ENCODE results near the gene MTCH1. TPM values are rescaled to one million over a fixed set of nuclear protein-coding genes. Genes with fewer than 3 reads are reported as not detected.

MTCH1 gene
- polyA plus RNA-seq, 6 donors from 2014 or later: 69.5 to 89.8 (median 88.3) TPM

DNA sequence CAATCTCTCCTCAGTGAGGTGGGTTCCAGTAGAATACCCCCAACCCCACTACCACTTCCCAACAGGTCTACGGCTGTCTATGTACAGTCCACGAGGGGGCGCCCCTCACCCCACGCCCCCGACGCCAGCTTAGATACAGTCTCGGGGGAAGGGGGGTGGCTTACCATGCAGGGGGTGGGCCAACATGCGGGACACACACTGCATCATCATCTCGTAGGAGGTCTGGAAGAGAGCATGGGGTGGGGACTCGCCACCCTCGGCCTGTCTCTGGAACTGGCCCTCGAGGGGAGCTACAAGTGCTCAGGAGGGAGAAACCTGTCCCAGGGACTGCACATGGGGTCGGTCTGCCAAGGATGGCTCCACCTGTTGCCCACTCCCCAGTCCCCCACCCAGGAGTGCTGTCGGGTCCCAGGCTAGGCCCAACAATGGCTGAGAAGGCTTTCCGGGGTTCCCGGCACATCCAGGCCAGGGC lies 8.5 kb downstream of the MTCH1 start:
- ATAC-seq (ENCODE audit: low read depth in 2 of 2): peak; percentile 64 to 74
- Mint-ChIP-seq H3K4me1 (peaks cover 29 to 40% (median 30%) of the 10 kb centered on the region in 3 donors), H3K4me3 (no peak overlapping the region), H3K36me3 (peaks cover 15 to 18% of the 10 kb centered on the region in 2 donors), H3K27ac (peak overlapping the region in 2 of 6 donors; percentile 33 to 56), H3K9me3 (no peaks in the 10 kb centered on the region), H3K27me3 (no peaks in the 10 kb centered on the region)
- DNase-seq: no peak

DNA sequence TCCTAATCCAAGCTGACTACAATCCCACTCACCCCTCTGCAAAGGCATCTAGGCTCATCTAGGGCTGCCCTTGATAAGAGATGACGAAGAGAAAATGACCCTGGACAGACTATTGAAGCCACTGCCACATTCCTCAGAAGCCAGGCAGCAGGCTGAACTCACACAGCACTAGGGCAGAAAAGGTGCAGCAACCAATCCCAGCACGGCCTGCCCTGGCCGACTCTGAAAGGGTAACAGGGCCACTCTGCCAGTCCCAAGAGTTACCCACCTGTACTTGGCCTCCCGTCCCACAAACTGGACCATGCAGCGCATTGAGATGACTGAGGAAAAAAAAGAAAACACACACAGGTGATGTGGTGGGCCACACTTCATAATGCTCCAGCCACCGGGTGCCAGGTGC lies 9.1 kb downstream of the MTCH1 start:
- Mint-ChIP-seq H3K4me1 (peaks cover 25 to 38% (median 27%) of the 10 kb centered on the region in 3 donors), H3K9me3 (no peaks in the 10 kb centered on the region), H3K27ac (no peak overlapping the region), H3K27me3 (no peaks in the 10 kb centered on the region), H3K4me3 (no peak overlapping the region), H3K36me3 (peaks cover 12 to 21% of the 10 kb centered on the region in 2 donors)
- ATAC-seq (ENCODE audit: low read depth in 2 of 2) (no peak), DNase-seq (no peak)

DNA sequence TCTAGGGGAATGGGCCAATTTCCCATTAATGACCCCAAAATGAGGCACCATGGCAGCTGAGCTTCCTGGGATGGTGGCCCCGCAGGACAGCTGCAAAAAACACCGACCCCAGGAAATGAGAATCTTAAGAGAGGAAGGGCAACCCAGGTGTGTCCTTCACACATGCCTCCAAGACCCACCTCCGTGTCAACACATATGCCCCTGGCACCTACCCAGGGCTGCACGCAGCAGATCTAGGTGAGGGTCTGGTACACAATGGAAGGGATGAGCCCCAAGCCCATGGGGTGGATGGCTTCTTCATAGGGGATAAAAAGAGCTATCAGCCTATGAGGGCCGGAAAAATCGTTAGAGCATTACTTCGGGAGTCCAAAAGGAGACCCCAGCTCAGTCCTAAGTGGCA lies 9.5 kb downstream of the MTCH1 start:
- peaks cover 21 to 33% (median 22%) of the 10 kb centered on the region in 3 donors for H3K4me1 Mint-ChIP-seq
- ATAC-seq (ENCODE audit: low read depth in 2 of 2) (no peak), DNase-seq (no peak)
- no peaks in the 10 kb centered on the region for H3K9me3 Mint-ChIP-seq
- H3K4me3 Mint-ChIP-seq: peak overlapping the region in 1 of 8 donors; percentile 52
- H3K27ac Mint-ChIP-seq: peak overlapping the region in 2 of 6 donors; percentile 26 to 73
- H3K27me3 Mint-ChIP-seq: no peaks in the 10 kb centered on the region
- H3K36me3 Mint-ChIP-seq: peaks cover 8 to 24% of the 10 kb centered on the region in 2 donors

- Mint-ChIP-seq H3K36me3 (peaks cover 8 to 24% of the 10 kb centered on the region in 2 donors), H3K27ac (no peak overlapping the region), H3K4me1 (peaks cover 17 to 28% (median 18%) of the 10 kb centered on the region in 3 donors), H3K9me3 (no peaks in the 10 kb centered on the region), H3K4me3 (no peak overlapping the region), H3K27me3 (no peaks in the 10 kb centered on the region)
- ATAC-seq (ENCODE audit: low read depth in 2 of 2) (no peak), DNase-seq (no peak)
Observed at GRCh38 chr6:36976007-36976264, 10.1 kb downstream of the MTCH1 start.

- Mint-ChIP-seq H3K27ac (peak overlapping the region in 1 of 6 donors; percentile 22), H3K36me3 (peaks cover 8 to 24% of the 10 kb centered on the region in 2 donors), H3K4me3 (no peak overlapping the region), H3K4me1 (peaks cover 12 to 23% (median 13%) of the 10 kb centered on the region in 3 donors), H3K27me3 (no peaks in the 10 kb centered on the region), H3K9me3 (no peaks in the 10 kb centered on the region)
- no peak for DNase-seq
- ATAC-seq (ENCODE audit: low read depth in 2 of 2): no peak
Observed at GRCh38 chr6:36975231-36976006, 10.6 kb downstream of the MTCH1 start.

DNA sequence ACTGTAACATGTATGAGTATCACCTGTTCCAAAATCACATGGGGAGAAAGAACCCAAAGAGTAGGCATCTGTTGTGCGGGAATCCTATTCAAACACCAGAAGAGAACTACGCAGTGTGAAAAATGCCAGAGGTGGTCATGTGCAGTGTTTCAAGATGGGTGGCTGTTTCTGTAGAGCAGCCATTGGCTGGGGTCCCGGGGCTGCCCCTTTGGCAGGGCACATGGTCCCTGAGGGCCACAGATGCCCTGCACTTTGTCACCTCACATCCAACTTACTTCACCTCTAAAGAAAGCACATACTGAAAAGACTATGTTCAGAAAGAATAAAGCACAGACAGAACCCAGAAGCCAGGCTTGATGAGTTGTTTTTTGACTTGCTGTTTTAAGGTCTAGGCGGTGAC lies 12.3 kb downstream of the MTCH1 start:
- DNase-seq (no peak), ATAC-seq (ENCODE audit: low read depth in 2 of 2) (no peak)
- no peak overlapping the region for H3K4me3 Mint-ChIP-seq
- H3K27ac Mint-ChIP-seq: peak overlapping the region in 1 of 6 donors; percentile 38
- no peaks in the 10 kb centered on the region for H3K27me3 Mint-ChIP-seq
- peaks cover 11 to 24% of the 10 kb centered on the region in 2 donors for H3K36me3 Mint-ChIP-seq
- H3K9me3 Mint-ChIP-seq: no peaks in the 10 kb centered on the region
- peaks cover 0 to 8% (median 2%) of the 10 kb centered on the region in 3 donors for H3K4me1 Mint-ChIP-seq

GRCh38 chr6:36973190-36973589 lies 12.8 kb downstream of the MTCH1 start:
- H3K4me3 Mint-ChIP-seq: no peak overlapping the region
- peaks cover 15 to 25% of the 10 kb centered on the region in 2 donors for H3K36me3 Mint-ChIP-seq
- H3K9me3 Mint-ChIP-seq: no peaks in the 10 kb centered on the region
- H3K4me1 Mint-ChIP-seq: peaks cover 0 to 8% (median 2%) of the 10 kb centered on the region in 3 donors
- no peak for ATAC-seq (ENCODE audit: low read depth in 2 of 2)
- H3K27ac Mint-ChIP-seq: no peak overlapping the region
- H3K27me3 Mint-ChIP-seq: no peaks in the 10 kb centered on the region
- no peak for DNase-seq

DNA sequence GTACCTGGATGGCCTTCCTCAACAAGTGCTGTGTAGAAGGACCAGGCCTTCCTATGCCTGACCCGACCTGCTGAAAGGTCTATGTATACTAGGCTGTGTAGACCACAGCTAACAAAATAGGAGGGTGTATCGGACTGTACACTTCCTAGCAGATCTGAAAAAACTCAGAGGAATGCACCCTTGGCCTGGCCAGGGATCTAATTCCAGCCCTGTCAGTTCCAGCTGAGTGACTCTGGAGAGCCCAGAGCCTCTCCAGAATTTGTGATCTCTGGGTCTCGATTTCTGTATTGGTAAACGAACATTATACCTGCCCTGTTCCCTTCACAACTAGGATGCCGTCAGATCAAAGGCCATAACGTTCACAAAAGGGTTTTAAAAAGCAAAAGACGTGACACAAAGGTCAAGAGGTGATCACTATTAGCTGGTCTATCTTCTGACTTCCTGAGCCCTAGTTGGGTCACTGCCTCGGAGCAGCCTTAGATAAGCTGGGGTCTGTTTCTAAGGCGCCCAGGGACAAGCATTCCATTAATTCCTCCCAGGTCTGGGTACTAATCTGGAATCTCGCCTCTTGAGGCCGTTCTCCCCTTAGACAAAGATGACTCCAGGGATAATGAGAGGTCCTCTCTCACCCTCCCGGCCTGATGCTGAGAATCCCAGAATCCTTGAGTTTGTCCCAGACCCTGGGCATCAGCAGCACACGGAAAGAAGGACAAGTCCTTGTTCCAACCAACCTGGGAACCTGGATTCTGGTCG lies 13.9 kb downstream of the MTCH1 start:
- no peak for DNase-seq
- H3K9me3 Mint-ChIP-seq: no peaks in the 10 kb centered on the region
- peaks cover 12 to 30% of the 10 kb centered on the region in 2 donors for H3K36me3 Mint-ChIP-seq
- no peaks in the 10 kb centered on the region for H3K4me1 Mint-ChIP-seq
- no peaks in the 10 kb centered on the region for H3K27me3 Mint-ChIP-seq
- no peak for ATAC-seq (ENCODE audit: low read depth in 2 of 2)
- no peak overlapping the region for H3K4me3 Mint-ChIP-seq
- peak overlapping the region in 3 of 6 donors; percentile 39 to 69 (median 43) for H3K27ac Mint-ChIP-seq

GRCh38 chr6:36970892-36971842 lies 14.8 kb downstream of the MTCH1 start:
- Mint-ChIP-seq H3K9me3 (no peaks in the 10 kb centered on the region), H3K36me3 (peaks cover 12 to 30% of the 10 kb centered on the region in 2 donors), H3K27ac (peak overlapping the region in 3 of 6 donors; percentile 16 to 69 (median 43)), H3K4me1 (no peaks in the 10 kb centered on the region), H3K27me3 (no peaks in the 10 kb centered on the region), H3K4me3 (no peak overlapping the region)
- ATAC-seq (ENCODE audit: low read depth in 2 of 2) (no peak), DNase-seq (no peak)

DNA sequence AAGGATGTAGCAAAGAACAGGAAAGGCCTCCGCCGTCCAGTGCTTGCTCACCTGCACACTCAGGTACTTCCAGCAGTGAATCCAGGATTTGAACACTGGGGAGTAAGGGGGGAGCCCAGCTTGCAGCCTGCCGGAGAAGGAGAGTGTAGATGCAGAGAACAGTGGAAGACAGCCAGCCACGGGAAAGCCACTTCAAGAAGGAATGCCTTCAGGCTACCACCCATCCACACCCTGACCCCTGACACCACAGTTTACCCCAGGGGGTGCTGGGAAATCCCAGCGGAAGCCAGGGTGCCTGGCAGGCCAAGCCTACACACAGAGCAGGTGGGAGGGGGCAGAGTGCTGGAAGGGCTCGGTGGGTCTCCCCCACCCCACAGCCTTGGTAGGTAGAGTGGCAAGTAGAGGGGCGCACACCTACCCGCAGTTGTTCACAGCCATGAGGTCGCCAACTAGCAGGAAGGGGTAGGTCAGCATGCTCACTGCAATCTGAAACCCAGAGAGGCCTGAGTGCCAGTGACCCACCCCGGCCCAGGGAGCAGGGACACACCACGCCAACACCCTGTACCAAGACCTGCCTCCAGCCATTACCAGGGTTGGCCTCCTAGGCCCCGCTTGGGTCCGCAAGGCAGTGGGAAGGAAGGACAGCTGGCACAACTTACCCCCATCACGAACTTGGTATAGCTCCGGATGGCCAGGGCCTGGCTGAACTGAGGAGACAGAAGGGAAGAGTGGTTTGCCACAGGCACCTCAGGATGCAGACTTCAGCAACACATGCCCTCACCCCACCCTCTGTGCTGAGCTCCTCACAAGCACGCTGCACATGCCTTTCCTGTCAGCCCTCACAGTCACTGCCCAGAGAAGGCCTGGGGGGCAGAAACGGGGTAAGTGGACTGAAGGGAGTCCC lies 15.8 kb downstream of the MTCH1 start:
- no peak for DNase-seq
- H3K27me3 Mint-ChIP-seq: no peaks in the 10 kb centered on the region
- no peak overlapping the region for H3K27ac Mint-ChIP-seq
- no peak overlapping the region for H3K4me3 Mint-ChIP-seq
- no peak for ATAC-seq (ENCODE audit: low read depth in 2 of 2)
- H3K9me3 Mint-ChIP-seq: no peaks in the 10 kb centered on the region
- peaks cover 0 to 5% (median 0%) of the 10 kb centered on the region in 3 donors for H3K4me1 Mint-ChIP-seq
- H3K36me3 Mint-ChIP-seq: peaks cover 12 to 22% of the 10 kb centered on the region in 2 donors

GRCh38 chr6:36969240-36969691 lies 16.7 kb downstream of the MTCH1 start:
- ATAC-seq (ENCODE audit: low read depth in 2 of 2) (no peak), DNase-seq (no peak)
- H3K27me3 Mint-ChIP-seq: no peaks in the 10 kb centered on the region
- H3K27ac Mint-ChIP-seq: peak overlapping the region in 1 of 6 donors; percentile 58
- no peaks in the 10 kb centered on the region for H3K9me3 Mint-ChIP-seq
- peaks cover 12 to 13% of the 10 kb centered on the region in 2 donors for H3K36me3 Mint-ChIP-seq
- peaks cover 8 to 14% (median 8%) of the 10 kb centered on the region in 3 donors for H3K4me1 Mint-ChIP-seq
- peak overlapping the region in 1 of 8 donors; percentile 56 for H3K4me3 Mint-ChIP-seq

DNA sequence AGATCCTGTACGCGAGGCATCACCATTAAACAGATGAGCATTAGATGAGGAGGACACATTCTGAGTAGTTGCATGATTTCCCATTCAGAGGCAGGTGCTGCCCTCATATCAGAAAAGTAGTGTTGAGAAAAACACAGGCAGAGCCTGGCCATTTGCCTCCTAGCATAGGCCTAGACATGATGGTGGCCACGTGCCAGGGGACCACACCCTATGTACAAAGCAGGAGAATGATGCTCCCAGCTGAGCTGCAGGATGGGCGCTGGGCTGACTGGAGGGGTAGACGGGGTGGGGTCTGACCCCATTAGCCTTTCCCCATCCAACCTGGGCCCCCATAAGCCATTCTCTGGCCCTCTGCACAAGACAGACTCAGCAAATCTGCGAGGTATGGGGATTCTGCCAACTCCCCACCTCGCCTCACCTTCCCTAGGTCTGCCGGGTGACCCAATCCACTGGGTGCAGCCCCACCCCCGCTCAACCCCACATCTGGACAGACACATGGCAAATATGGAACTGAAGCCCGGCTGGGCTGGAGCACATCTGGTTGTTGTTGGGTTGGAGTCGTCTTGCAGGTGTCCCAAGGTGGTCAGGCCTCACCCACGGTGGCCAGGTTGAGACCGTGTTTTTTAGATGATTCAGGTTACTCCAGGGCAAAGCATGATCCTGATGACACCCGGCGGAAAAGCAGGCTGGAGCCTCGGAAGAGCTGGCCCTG lies 17.6 kb downstream of the MTCH1 start:
- no peak for ATAC-seq (ENCODE audit: low read depth in 2 of 2)
- peaks cover 12% of the 10 kb centered on the region in 2 donors for H3K36me3 Mint-ChIP-seq
- no peak for DNase-seq
- H3K9me3 Mint-ChIP-seq: no peaks in the 10 kb centered on the region
- no peaks in the 10 kb centered on the region for H3K27me3 Mint-ChIP-seq
- H3K27ac Mint-ChIP-seq: peak overlapping the region in 4 of 6 donors; percentile 32 to 79 (median 56)
- H3K4me1 Mint-ChIP-seq: peaks cover 12 to 23% (median 16%) of the 10 kb centered on the region in 3 donors
- H3K4me3 Mint-ChIP-seq: no peak overlapping the region
